ENCODE results near the gene MED20. TPM values are rescaled to one million over a fixed set of nuclear protein-coding genes. Genes with fewer than 3 reads are reported as not detected.

MED20 gene
- polyA plus RNA-seq, 1 of the 3 experiments (the other 2 are of a cell fraction): 25.1 TPM

- no peaks in the 10 kb centered on the region for H3K9me2 ChIP-seq
- DNase-seq: no peak
- ChIA-PET CTCF (interaction anchor here (1.2 to 3.9 kb wide), 5 partner anchors 9 to 143 kb away, joined by 4 to 17 read pairs (median 11); partner anchors contain the start of genes BYSL, MED20 and TOMM6), POLR2A (no interaction called here)
- no peak overlapping the region for H3K27ac ChIP-seq (ENCODE audit: low read depth in 2 of 2, low read length in 1 of 2)
- no peak overlapping the region for H3K9ac ChIP-seq
- peaks cover 56 to 69% of the 10 kb centered on the region in 2 experiments for H3K36me3 ChIP-seq (replicated peaks in 1 of 2; ENCODE audit: control insufficient read depth in 1 of 2, insufficient read depth in 2 of 2, low read length in 1 of 2)
- H3K9me3 ChIP-seq: no peaks in the 10 kb centered on the region
- peaks cover 3% of the 10 kb centered on the region for H4K20me1 ChIP-seq (ENCODE audit: insufficient read depth)
- no peak for TF ChIP-seq RAD21 (IDR thresholded peaks at IDR 0.05; ENCODE audit: low read length)
- TF ChIP-seq USF2 (IDR thresholded peaks at IDR 0.05; ENCODE audit: borderline replicate concordance, low read depth, low read length): no peak
- TF ChIP-seq GABPA (IDR thresholded peaks at IDR 0.05; ENCODE audit: low read depth): no peak
- no peak for TF ChIP-seq FOSL2 (IDR thresholded peaks at IDR 0.05; ENCODE audit: borderline replicate concordance, low read depth)
- no peak for TF ChIP-seq MXI1 (IDR thresholded peaks at IDR 0.05; ENCODE audit: low read depth, low read length)
- no peaks in the 10 kb centered on the region for H3K27me3 ChIP-seq (ENCODE audit: insufficient read depth)
- no peak overlapping the region for H2AFZ ChIP-seq (ENCODE audit: low read depth)
- 100% methylated on average over 4 of the region's 6 CpGs for WGBS (ENCODE audit: low lambda C conversion rate)
- H3K4me3 ChIP-seq (ENCODE audit: low read depth in 2 of 2, low read length in 1 of 2): no peak overlapping the region
- no peak overlapping the region for H3K4me2 ChIP-seq
- no peaks in the 10 kb centered on the region; a peak in 1 of 4 replicates for H3K4me1 ChIP-seq (ENCODE audit: control insufficient read depth in 1 of 2, insufficient read depth in 2 of 2, low read depth in 1 of 2, low read length in 1 of 2)
- H3K79me2 ChIP-seq (ENCODE audit: insufficient read depth): peaks cover 44% of the 10 kb centered on the region
- peaks cover 11% of the 10 kb centered on the region for H3F3A ChIP-seq (replicated peaks; ENCODE audit: insufficient read depth)
Observed at GRCh38 chr6:41929924-41930323, 9.0 kb upstream of the MED20 start.

DNA sequence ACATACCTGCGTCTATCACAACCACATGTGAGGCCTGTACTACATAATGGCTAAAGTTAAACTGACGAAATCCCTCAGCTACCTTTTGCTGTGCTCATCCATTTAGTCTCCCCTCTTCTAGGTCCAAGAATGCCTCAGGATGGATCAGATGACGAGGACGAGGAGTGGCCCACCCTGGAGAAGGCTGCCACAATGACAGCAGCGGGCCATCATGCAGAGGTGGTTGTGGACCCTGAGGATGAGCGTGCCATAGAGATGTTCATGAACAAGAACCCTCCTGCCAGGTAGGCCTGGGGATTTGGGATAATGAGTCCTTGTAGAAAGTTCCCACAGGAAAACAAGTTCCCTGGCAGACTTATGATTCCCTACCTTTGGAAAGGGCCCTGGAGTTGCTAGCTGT is 6.3 kb upstream of the MED20 start:
- Histone ChIP-seq H3K27ac (ENCODE audit: low read depth in 2 of 2, low read length in 1 of 2) (no peak overlapping the region), H4K20me1 (ENCODE audit: insufficient read depth) (peaks cover 3% of the 10 kb centered on the region), H3K4me2 (no peak overlapping the region), H3K9me3 (no peaks in the 10 kb centered on the region), H3K79me2 (ENCODE audit: insufficient read depth) (peaks cover 69% of the 10 kb centered on the region), H3K36me3 (replicated peaks in 1 of 2; ENCODE audit: control insufficient read depth in 1 of 2, insufficient read depth in 2 of 2, low read length in 1 of 2) (peaks cover 39 to 59% of the 10 kb centered on the region in 2 experiments), H3K27me3 (ENCODE audit: insufficient read depth) (no peaks in the 10 kb centered on the region), H3F3A (replicated peaks; ENCODE audit: insufficient read depth) (no peaks in the 10 kb centered on the region), H3K9ac (no peak overlapping the region), H3K4me3 (ENCODE audit: low read depth in 2 of 2, low read length in 1 of 2) (no peak overlapping the region), H3K4me1 (ENCODE audit: control insufficient read depth in 1 of 2, insufficient read depth in 2 of 2, low read depth in 1 of 2, low read length in 1 of 2) (peaks cover 5 to 11% of the 10 kb centered on the region in 2 experiments; a peak in 3 of 4 replicates), H3K9me2 (no peaks in the 10 kb centered on the region), H2AFZ (ENCODE audit: low read depth) (no peak overlapping the region)
- WGBS (ENCODE audit: low lambda C conversion rate): 94% methylated on average over 6 of the region's 6 CpGs
- CTCF ChIA-PET: interaction anchor here (1.0 to 3.9 kb wide), 5 partner anchors 9 to 140 kb away, joined by 3 to 14 read pairs (median 8); partner anchors contain the start of gene TOMM6
- DNase-seq: no peak
- POLR2A ChIA-PET: interaction anchor here (1.3 kb wide), 1 partner anchor 13 kb away, joined by 5 read pairs; no protein-coding TSS in a partner anchor
- TF ChIP-seq TAF1 (IDR thresholded peaks at IDR 0.05; ENCODE audit: borderline replicate concordance, low read depth, low read length): no peak
- TF ChIP-seq GABPA (IDR thresholded peaks at IDR 0.05; ENCODE audit: low read depth): no peak
- TF ChIP-seq, protein P1, sequence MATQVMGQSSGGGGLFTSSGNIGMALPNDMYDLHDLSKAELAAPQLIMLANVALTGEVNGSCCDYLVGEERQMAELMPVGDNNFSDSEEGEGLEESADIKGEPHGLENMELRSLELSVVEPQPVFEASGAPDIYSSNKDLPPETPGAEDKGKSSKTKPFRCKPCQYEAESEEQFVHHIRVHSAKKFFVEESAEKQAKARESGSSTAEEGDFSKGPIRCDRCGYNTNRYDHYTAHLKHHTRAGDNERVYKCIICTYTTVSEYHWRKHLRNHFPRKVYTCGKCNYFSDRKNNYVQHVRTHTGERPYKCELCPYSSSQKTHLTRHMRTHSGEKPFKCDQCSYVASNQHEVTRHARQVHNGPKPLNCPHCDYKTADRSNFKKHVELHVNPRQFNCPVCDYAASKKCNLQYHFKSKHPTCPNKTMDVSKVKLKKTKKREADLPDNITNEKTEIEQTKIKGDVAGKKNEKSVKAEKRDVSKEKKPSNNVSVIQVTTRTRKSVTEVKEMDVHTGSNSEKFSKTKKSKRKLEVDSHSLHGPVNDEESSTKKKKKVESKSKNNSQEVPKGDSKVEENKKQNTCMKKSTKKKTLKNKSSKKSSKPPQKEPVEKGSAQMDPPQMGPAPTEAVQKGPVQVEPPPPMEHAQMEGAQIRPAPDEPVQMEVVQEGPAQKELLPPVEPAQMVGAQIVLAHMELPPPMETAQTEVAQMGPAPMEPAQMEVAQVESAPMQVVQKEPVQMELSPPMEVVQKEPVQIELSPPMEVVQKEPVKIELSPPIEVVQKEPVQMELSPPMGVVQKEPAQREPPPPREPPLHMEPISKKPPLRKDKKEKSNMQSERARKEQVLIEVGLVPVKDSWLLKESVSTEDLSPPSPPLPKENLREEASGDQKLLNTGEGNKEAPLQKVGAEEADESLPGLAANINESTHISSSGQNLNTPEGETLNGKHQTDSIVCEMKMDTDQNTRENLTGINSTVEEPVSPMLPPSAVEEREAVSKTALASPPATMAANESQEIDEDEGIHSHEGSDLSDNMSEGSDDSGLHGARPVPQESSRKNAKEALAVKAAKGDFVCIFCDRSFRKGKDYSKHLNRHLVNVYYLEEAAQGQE (IDR thresholded peaks at IDR 0.05; ENCODE audit: low read depth, low read length): no peak
- TF ChIP-seq JUND (IDR thresholded peaks at IDR 0.05): no peak
- TF ChIP-seq, protein P2, sequence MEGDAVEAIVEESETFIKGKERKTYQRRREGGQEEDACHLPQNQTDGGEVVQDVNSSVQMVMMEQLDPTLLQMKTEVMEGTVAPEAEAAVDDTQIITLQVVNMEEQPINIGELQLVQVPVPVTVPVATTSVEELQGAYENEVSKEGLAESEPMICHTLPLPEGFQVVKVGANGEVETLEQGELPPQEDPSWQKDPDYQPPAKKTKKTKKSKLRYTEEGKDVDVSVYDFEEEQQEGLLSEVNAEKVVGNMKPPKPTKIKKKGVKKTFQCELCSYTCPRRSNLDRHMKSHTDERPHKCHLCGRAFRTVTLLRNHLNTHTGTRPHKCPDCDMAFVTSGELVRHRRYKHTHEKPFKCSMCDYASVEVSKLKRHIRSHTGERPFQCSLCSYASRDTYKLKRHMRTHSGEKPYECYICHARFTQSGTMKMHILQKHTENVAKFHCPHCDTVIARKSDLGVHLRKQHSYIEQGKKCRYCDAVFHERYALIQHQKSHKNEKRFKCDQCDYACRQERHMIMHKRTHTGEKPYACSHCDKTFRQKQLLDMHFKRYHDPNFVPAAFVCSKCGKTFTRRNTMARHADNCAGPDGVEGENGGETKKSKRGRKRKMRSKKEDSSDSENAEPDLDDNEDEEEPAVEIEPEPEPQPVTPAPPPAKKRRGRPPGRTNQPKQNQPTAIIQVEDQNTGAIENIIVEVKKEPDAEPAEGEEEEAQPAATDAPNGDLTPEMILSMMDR (IDR thresholded peaks at IDR 0.05): no peak
- TF ChIP-seq, protein P3, sequence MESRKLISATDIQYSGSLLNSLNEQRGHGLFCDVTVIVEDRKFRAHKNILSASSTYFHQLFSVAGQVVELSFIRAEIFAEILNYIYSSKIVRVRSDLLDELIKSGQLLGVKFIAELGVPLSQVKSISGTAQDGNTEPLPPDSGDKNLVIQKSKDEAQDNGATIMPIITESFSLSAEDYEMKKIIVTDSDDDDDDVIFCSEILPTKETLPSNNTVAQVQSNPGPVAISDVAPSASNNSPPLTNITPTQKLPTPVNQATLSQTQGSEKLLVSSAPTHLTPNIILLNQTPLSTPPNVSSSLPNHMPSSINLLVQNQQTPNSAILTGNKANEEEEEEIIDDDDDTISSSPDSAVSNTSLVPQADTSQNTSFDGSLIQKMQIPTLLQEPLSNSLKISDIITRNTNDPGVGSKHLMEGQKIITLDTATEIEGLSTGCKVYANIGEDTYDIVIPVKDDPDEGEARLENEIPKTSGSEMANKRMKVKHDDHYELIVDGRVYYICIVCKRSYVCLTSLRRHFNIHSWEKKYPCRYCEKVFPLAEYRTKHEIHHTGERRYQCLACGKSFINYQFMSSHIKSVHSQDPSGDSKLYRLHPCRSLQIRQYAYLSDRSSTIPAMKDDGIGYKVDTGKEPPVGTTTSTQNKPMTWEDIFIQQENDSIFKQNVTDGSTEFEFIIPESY (IDR thresholded peaks at IDR 0.05; ENCODE audit: borderline replicate concordance, low read depth): no peak
- no peak for TF ChIP-seq FOXJ3 (CRISPR knock-in tag; IDR thresholded peaks at IDR 0.05)

Measured in SK-N-SH (cell line).